ENCODE measurements around the gene CADM2.

- TF ChIP-seq CTCF (IDR thresholded peaks at IDR 0.05) (no peak), POLR2AphosphoS5 (IDR thresholded peaks at IDR 0.05) (no peak)
Measured at GRCh38 chr3:85297291-85297690, 338.5 kb downstream of the CADM2 start.

Measured in prostate gland (tissue), 2 donors.